Left lung (tissue), 14 donors: ENCODE results near the gene DRD2. TPM values are rescaled to one million over a fixed set of nuclear protein-coding genes. Genes with fewer than 3 reads are reported as not detected.
"Not testable (repeated sequence)": the region's sequence is repeated elsewhere in the genome, so short reads cannot be mapped to it uniquely, and the experiment has no call there.

Experiments used
- ATAC-seq: fragments of 200-7000 bp; cut with Tn5 transposase; one replicate; pipeline ENCODE4 v1.9.1; 2020; ENCODE audit warnings: moderate library complexity
- DNase-seq, 4 donors: peaks; one replicate each; pipeline ENCODE4 v3.0.0-alpha.2; 2013 to 2020
- H3K27ac ChIP-seq, 2 donors: fragments of 200-600 bp; sonication (generic) in 1 of 2; one replicate each; pipeline versions ENCODE4 v1.5.0 to v1.8.0; 2020 to 2021
- H3K27me3 ChIP-seq, 2 donors: fragments of 200-600 bp; sonication (generic) in 1 of 2; one replicate each; pipeline versions ENCODE4 v1.5.0 to v1.8.0; 2020 to 2021
- H3K36me3 ChIP-seq, 2 donors: fragments of 200-600 bp; sonication (generic) in 1 of 2; one replicate each; pipeline versions ENCODE4 v1.5.0 to v1.8.0; 2020 to 2021
- H3K4me1 ChIP-seq, 2 donors: fragments of 200-600 bp; one replicate each; pipeline ENCODE4 v1.8.0; 2021
- H3K4me3 ChIP-seq, 2 donors: fragments of 200-600 bp; sonication (generic) in 1 of 2; one replicate each; pipeline versions ENCODE4 v1.5.0 to v1.8.0; 2020 to 2021; ENCODE audit warnings: mild to moderate bottlenecking in 1 of 2
- H3K9me3 ChIP-seq, 2 donors: fragments of 200-600 bp; sonication (generic) in 1 of 2; one replicate each; pipeline versions ENCODE4 v1.5.0 to v1.8.0; 2020 to 2021
- CTCF ChIP-seq, 2 donors: fragments of 200-600 bp; sonication (generic) in 1 of 2; IDR thresholded peaks; one replicate each; pipeline versions ENCODE4 v1.5.0 to v1.8.0; 2021; ENCODE audit warnings: antibody characterized with exemption in 2 of 2
- intact Hi-C, 2 donors: fragments of 100-400 bp; cut with DNase I; formaldehyde crosslinking; loops; one replicate each; pipeline versions ENCODE4 v1.11.2 to v1.14.2; 2022
- long read RNA-seq, 12 donors: library from polyadenylated mRNA in 2 of 12; unstranded in 2 of 12; transcript quantifications; one replicate each; pipeline ENCODE4 v2.0.0 and lab custom pipeline, GENCODE V29; 2019 to 2026
- polyA plus RNA-seq, 6 donors: library from polyadenylated mRNA; unstranded; fragments of 120-200 nt; gene quantifications; one replicate each; pipeline ENCODE4 v1.2.1, GENCODE V29; 2013; ENCODE audit not compliant: insufficient read length in 6 of 6
- total RNA-seq, 2 donors: library from RNA; stranded (reverse); fragmentation: NEBNext Ultra II Directional; extraction: Animal tissue kit (Norgen Biotek cat#: 25700); gene quantifications; one replicate each; pipeline ENCODE4 v1.2.1, GENCODE V29; 2021
- donor health status: DM: no; HTN: yes; CAD: no.
- donor health status: DM: no; HTN: no; CAD: no.

The DRD2 gene
- total RNA-seq (not detected), polyA plus RNA-seq (under 1 TPM; 0.17 to 0.43 (median 0.22) TPM)
- long read RNA-seq, donor 1 = 0 reads
- long read RNA-seq, donor 2 = 0 reads
- long read RNA-seq, donor 3 = 0 reads
- long read RNA-seq, donor 4 = 0 reads
- long read RNA-seq, donor 5 = 0 reads
- long read RNA-seq, donor 6 = 0 reads
- long read RNA-seq, donor 7 = 0 reads
- long read RNA-seq, donor 8 = 0 reads
- long read RNA-seq, donor 9 = 0 reads
- long read RNA-seq, donor 10 = 0 reads
- long read RNA-seq, donor 11, partial matches to known transcripts = 0 of 1 reads
- long read RNA-seq, donor 11, other reads (novel, unspliced or antisense) = 0 of 1 reads
- long read RNA-seq, donor 12 = 0 reads

- Histone ChIP-seq H3K27me3 (peaks cover 41 to 91% of the 10 kb centered on the region in 2 donors), H3K36me3 (no peaks in the 10 kb centered on the region), H3K4me1 (peaks cover 4 to 7% of the 10 kb centered on the region in 2 donors), H3K27ac (no peak within 1 kb of the TSS), H3K4me3 (no peak within 1 kb of the TSS), H3K9me3 (no peaks in the 10 kb centered on the region)
- ATAC-seq = peak; percentile 54
- no peak for TF ChIP-seq CTCF (IDR thresholded peaks at IDR 0.05)
- DNase-seq = peak in 3 of 4 donors; percentile 1 to 74 (median 14)
- intact Hi-C loops = no loop called here
Observed at GRCh38 chr11:113475160-113475761, at the start of gene DRD2. TSS of gene DRD2 (minus strand) at chr11:113475398. CDS start at chr11:113424651, 50,747 bp downstream.

GRCh38 chr11:113523906-113524305 lies 48.7 kb upstream of the DRD2 start:
- H3K27me3 ChIP-seq, intact Hi-C loops, ATAC-seq, H3K4me1 ChIP-seq, H3K4me3 ChIP-seq, H3K27ac ChIP-seq, H3K9me3 ChIP-seq, DNase-seq, H3K36me3 ChIP-seq: not testable (repeated sequence)

- TF ChIP-seq CTCF (IDR thresholded peaks at IDR 0.05) = no peak
- Histone ChIP-seq H3K4me3 (no peak overlapping the region), H3K4me1 (no peaks in the 10 kb centered on the region), H3K9me3 (no peaks in the 10 kb centered on the region), H3K27ac (no peak overlapping the region), H3K36me3 (no peaks in the 10 kb centered on the region), H3K27me3 (peaks cover 0 to 9% of the 10 kb centered on the region in 2 donors)
- no peak for DNase-seq
- intact Hi-C loops = no loop called here
- no peak for ATAC-seq
Observed at GRCh38 chr11:113521737-113522517, 46.7 kb upstream of the DRD2 start.

- DNase-seq (no peak), ATAC-seq (no peak)
- H3K9me3 ChIP-seq = no peaks in the 10 kb centered on the region
- TF ChIP-seq CTCF (IDR thresholded peaks at IDR 0.05) = no peak
- H3K27ac ChIP-seq = no peak overlapping the region
- H3K27me3 ChIP-seq = peaks cover 0 to 9% of the 10 kb centered on the region in 2 donors
- H3K4me3 ChIP-seq = no peak overlapping the region
- no peaks in the 10 kb centered on the region for H3K4me1 ChIP-seq
- no peaks in the 10 kb centered on the region for H3K36me3 ChIP-seq
- intact Hi-C loops = no loop called here
Observed at GRCh38 chr11:113519989-113520613, 44.9 kb upstream of the DRD2 start.

GRCh38 chr11:113518716-113519495 lies 43.7 kb upstream of the DRD2 start:
- Histone ChIP-seq H3K27me3 (peaks cover 0 to 9% of the 10 kb centered on the region in 2 donors), H3K9me3 (no peaks in the 10 kb centered on the region), H3K4me1 (no peaks in the 10 kb centered on the region), H3K4me3 (no peak overlapping the region), H3K36me3 (no peaks in the 10 kb centered on the region), H3K27ac (no peak overlapping the region)
- DNase-seq = no peak
- TF ChIP-seq CTCF (IDR thresholded peaks at IDR 0.05) = no peak
- no peak for ATAC-seq
- intact Hi-C loops = no loop called here
